NCI-H2029 treated with DMSO at 0.1 percent for 48 hours (cell line): ENCODE results near the gene SECISBP2.

Experiments
- DNase-seq: peaks from one replicate; lab custom pipeline; 2025; lab: John Stamatoyannopoulos, UW

SECISBP2 gene

GRCh38 chr9:89408628-89409101 lies 90.4 kb downstream of the SECISBP2 start:
- DNase-seq = no peak
